WTC11 (cell line): ENCODE results near the gene CRABP2. TPM values are rescaled to one million over a fixed set of nuclear protein-coding genes. Genes with fewer than 3 reads are reported as not detected.

Experiments used
- ATAC-seq: fragments of 200-7000 bp; cut with Tn5 transposase; 2 replicates; pipeline ENCODE4 v1.10.0; 2021; ENCODE audit warnings: mild to moderate bottlenecking, moderate library complexity
- CTCF ChIA-PET: fragments of 300-600 bp; sonication (Branson Sonifier 250); formaldehyde crosslinking; loops from one replicate; lab custom pipeline; 2021; ENCODE audit warnings: antibody characterized with exemption; lab: Charles Lee
- POLR2A ChIA-PET: fragments of 350-600 bp; sonication (Branson Sonifier 250); formaldehyde crosslinking; loops from one replicate; lab custom pipeline; 2021; ENCODE audit warnings: antibody characterized with exemption; lab: Charles Lee
- DNase-seq: peaks from one replicate; pipeline ENCODE4 v3.0.0; 2021; ENCODE audit warnings: low spot score
- H3K27ac Mint-ChIP-seq: 2 replicates; pipeline ENCODE4 v1.8.0; 2021; ENCODE audit warnings: mixed read lengths
- H3K27me3 Mint-ChIP-seq: 2 replicates; pipeline ENCODE4 v1.8.0; 2021; ENCODE audit warnings: low read depth, mild to moderate bottlenecking, moderate library complexity, mixed read lengths
- H3K36me3 Mint-ChIP-seq: 2 replicates; pipeline ENCODE4 v1.8.0; 2021; ENCODE audit warnings: mixed read lengths
- H3K4me1 Mint-ChIP-seq: 2 replicates; pipeline ENCODE4 v1.8.0; 2022; ENCODE audit warnings: mixed read lengths
- H3K4me3 Mint-ChIP-seq: 2 replicates; pipeline ENCODE4 v1.8.0; 2021; ENCODE audit warnings: mild to moderate bottlenecking, moderate library complexity, mixed read lengths
- H3K9me3 Mint-ChIP-seq: 2 replicates; pipeline ENCODE4 v1.8.0; 2021; ENCODE audit warnings: mixed read lengths
- ATF1 ChIP-seq: sonication (generic); formaldehyde crosslinking; IDR thresholded peaks from 2 replicates; pipeline ENCODE4 v1.8.1; 2023; ENCODE audit warnings: mild to moderate bottlenecking, moderate library complexity, missing genetic modification reagents
- FOXP1 ChIP-seq: sonication (generic); formaldehyde crosslinking; IDR thresholded peaks from 2 replicates; pipeline ENCODE4 v1.8.0; 2022; ENCODE audit warnings: missing genetic modification reagents, mild to moderate bottlenecking, moderate library complexity, borderline replicate concordance
- HMGA2 ChIP-seq: fragments of 250-450 bp; sonication (Bioruptor Pico); IDR thresholded peaks from 2 replicates; pipeline ENCODE4 v1.4.0; 2021; ENCODE audit warnings: mild to moderate bottlenecking, moderate library complexity
- KAT7 ChIP-seq: sonication (generic); formaldehyde crosslinking; IDR thresholded peaks from 2 replicates; pipeline ENCODE4 v1.8.1; 2023; ENCODE audit warnings: missing genetic modification reagents, mild to moderate bottlenecking, borderline replicate concordance
- MAX ChIP-seq: sonication (generic); formaldehyde crosslinking; IDR thresholded peaks from 2 replicates; pipeline ENCODE4 v1.8.0; 2022; ENCODE audit warnings: mild to moderate bottlenecking, missing genetic modification reagents
- NR1H2 ChIP-seq: sonication (generic); formaldehyde crosslinking; IDR thresholded peaks from 2 replicates; pipeline ENCODE4 v1.9.0; 2021; ENCODE audit warnings: mild to moderate bottlenecking, moderate library complexity, missing genetic modification reagents
- OVOL2 ChIP-seq: fragments of 250-450 bp; sonication (Bioruptor Pico); IDR thresholded peaks from 2 replicates; pipeline ENCODE4 v1.9.0; 2021; ENCODE audit warnings: mild to moderate bottlenecking, borderline replicate concordance
- RORB ChIP-seq: fragments of 250-450 bp; sonication (Bioruptor Pico); IDR thresholded peaks from 2 replicates; pipeline ENCODE4 v1.9.0; 2021; ENCODE audit warnings: mild to moderate bottlenecking
- ZNF219 ChIP-seq: sonication (generic); formaldehyde crosslinking; IDR thresholded peaks from 2 replicates; pipeline ENCODE4 v1.8.0; 2023; ENCODE audit warnings: missing genetic modification reagents, mild to moderate bottlenecking, borderline replicate concordance
- ZNF423 ChIP-seq: fragments of 250-450 bp; sonication (Bioruptor Pico); IDR thresholded peaks from 2 replicates; pipeline ENCODE4 v2.1.2; 2022; ENCODE audit warnings: mild to moderate bottlenecking, moderate library complexity
- ZNF671 ChIP-seq: fragments of 250-450 bp; sonication (Bioruptor Pico); IDR thresholded peaks from 2 replicates; pipeline ENCODE4 v1.8.0; 2021; ENCODE audit warnings: mild to moderate bottlenecking
- total RNA-seq: library from RNA; stranded (reverse); gene quantifications from 3 replicates; pipeline ENCODE4 v1.2.3, GENCODE V29; 2021
- TF ChIP-seq, protein P1 (sequence below): fragments of 250-450 bp; sonication (Bioruptor Pico); IDR thresholded peaks from 2 replicates; pipeline ENCODE4 v1.9.0; 2021; ENCODE audit warnings: mild to moderate bottlenecking
- TF ChIP-seq, protein P2 (sequence below): sonication (generic); formaldehyde crosslinking; IDR thresholded peaks from 2 replicates; pipeline ENCODE4 v1.8.1; 2022; ENCODE audit warnings: mild to moderate bottlenecking, missing genetic modification reagents, moderate library complexity, borderline replicate concordance
- TF ChIP-seq, protein P3 (sequence below): sonication (generic); formaldehyde crosslinking; IDR thresholded peaks from 2 replicates; pipeline ENCODE4 v1.8.1; 2022; ENCODE audit warnings: missing genetic modification reagents, borderline replicate concordance
- TF ChIP-seq, protein P4 (sequence below): sonication (generic); formaldehyde crosslinking; IDR thresholded peaks from 2 replicates; pipeline ENCODE4 v1.8.1; 2022; ENCODE audit warnings: low read depth, missing genetic modification reagents, borderline replicate concordance
- TF ChIP-seq, protein P5 (sequence below): sonication (generic); formaldehyde crosslinking; IDR thresholded peaks from 2 replicates; pipeline ENCODE4 v1.8.1; 2023; ENCODE audit warnings: mild to moderate bottlenecking, missing genetic modification reagents, moderate library complexity
- TF ChIP-seq, protein P6 (sequence below): sonication (generic); formaldehyde crosslinking; IDR thresholded peaks from 2 replicates; pipeline ENCODE4 v1.8.0; 2022; ENCODE audit warnings: mild to moderate bottlenecking, missing genetic modification reagents

The CRABP2 gene
- total RNA-seq, 1 experiment from 2014 or later = 135 TPM

DNA sequence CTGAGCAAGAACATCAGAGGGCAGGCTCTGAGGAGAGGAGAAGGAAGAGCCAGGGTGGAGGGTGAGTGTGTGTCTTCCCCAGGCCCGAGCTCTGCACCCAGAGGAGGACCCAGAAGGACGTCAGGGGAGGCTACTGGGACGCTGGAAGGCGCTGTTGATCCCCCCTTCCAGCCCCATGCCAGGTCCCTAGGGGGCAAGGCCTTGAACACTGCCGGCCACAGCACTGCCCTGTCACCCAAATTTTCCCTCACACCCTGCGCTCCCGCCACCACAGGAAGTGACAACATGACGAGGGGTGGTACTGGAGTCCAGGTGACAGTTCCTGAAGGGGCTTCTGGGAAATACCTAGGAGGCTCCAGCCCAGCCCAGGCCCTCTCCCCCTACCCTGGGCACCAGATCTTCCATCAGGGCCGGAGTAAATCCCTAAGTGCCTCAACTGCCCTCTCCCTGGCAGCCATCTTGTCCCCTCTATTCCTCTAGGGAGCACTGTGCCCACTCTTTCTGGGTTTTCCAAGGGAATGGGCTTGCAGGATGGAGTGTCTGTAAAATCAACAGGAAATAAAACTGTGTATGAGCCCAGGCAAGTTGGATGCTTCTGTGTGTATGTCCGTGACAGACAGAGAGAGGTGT, 46.3 kb downstream of the CRABP2 start (continued):
- TF ChIP-seq FOXP1 = no peak; the same call in 1 of the 2 replicates
- TF ChIP-seq ATF1 (CRISPR knock-in tag) = no peak
- no peak for TF ChIP-seq OVOL2 (CRISPR knock-in tag)
- TF ChIP-seq, protein P1, sequence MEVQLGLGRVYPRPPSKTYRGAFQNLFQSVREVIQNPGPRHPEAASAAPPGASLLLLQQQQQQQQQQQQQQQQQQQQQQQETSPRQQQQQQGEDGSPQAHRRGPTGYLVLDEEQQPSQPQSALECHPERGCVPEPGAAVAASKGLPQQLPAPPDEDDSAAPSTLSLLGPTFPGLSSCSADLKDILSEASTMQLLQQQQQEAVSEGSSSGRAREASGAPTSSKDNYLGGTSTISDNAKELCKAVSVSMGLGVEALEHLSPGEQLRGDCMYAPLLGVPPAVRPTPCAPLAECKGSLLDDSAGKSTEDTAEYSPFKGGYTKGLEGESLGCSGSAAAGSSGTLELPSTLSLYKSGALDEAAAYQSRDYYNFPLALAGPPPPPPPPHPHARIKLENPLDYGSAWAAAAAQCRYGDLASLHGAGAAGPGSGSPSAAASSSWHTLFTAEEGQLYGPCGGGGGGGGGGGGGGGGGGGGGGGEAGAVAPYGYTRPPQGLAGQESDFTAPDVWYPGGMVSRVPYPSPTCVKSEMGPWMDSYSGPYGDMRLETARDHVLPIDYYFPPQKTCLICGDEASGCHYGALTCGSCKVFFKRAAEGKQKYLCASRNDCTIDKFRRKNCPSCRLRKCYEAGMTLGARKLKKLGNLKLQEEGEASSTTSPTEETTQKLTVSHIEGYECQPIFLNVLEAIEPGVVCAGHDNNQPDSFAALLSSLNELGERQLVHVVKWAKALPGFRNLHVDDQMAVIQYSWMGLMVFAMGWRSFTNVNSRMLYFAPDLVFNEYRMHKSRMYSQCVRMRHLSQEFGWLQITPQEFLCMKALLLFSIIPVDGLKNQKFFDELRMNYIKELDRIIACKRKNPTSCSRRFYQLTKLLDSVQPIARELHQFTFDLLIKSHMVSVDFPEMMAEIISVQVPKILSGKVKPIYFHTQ (CRISPR knock-in tag) = no peak
- TF ChIP-seq HMGA2 (CRISPR knock-in tag) = no peak

DNA sequence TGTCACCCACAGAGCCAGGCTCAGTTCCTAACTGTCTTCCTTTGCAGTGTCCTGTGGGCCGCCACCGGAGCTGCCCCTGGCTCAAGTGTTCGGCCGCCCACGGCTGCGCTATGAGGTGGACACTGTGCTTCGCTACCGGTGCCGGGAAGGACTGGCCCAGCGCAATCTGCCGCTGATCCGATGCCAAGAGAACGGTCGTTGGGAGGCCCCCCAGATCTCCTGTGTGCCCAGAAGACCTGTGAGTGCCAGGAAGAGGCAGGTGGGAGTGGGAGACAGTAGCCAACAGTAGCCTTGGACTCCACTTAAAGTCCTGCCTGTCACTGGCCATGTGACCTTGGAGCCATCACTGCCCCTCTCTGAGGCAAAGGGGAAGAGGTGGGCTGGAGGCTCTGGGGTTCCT, 46.9 kb downstream of the CRABP2 start:
- CTCF ChIA-PET = interaction anchor here (0.9 to 12.6 kb wide), 7 partner anchors 10 to 68 kb away, joined by 4 to 437 read pairs (median 11); partner anchors contain the start of genes BCAN, CRABP2, HAPLN2 and NES
- Mint-ChIP-seq H3K4me3 (no peak overlapping the region), H3K27me3 (peaks cover 64% of the 10 kb centered on the region), H3K36me3 (no peaks in the 10 kb centered on the region), H3K4me1 (peaks cover 75% of the 10 kb centered on the region), H3K27ac (no peak overlapping the region), H3K9me3 (no peaks in the 10 kb centered on the region)
- POLR2A ChIA-PET = interaction anchor here (1.0 to 1.5 kb wide), 2 partner anchors 17 to 34 kb away, joined by 3 to 4 read pairs; no protein-coding TSS in a partner anchor
- ATAC-seq = no peak
- TF ChIP-seq ZNF423 (CRISPR knock-in tag) = no peak
- TF ChIP-seq, protein P1 (CRISPR knock-in tag) = no peak
- no peak for TF ChIP-seq RORB
- TF ChIP-seq, protein P2, sequence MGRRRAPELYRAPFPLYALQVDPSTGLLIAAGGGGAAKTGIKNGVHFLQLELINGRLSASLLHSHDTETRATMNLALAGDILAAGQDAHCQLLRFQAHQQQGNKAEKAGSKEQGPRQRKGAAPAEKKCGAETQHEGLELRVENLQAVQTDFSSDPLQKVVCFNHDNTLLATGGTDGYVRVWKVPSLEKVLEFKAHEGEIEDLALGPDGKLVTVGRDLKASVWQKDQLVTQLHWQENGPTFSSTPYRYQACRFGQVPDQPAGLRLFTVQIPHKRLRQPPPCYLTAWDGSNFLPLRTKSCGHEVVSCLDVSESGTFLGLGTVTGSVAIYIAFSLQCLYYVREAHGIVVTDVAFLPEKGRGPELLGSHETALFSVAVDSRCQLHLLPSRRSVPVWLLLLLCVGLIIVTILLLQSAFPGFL (CRISPR knock-in tag) = no peak
- TF ChIP-seq, protein P3, sequence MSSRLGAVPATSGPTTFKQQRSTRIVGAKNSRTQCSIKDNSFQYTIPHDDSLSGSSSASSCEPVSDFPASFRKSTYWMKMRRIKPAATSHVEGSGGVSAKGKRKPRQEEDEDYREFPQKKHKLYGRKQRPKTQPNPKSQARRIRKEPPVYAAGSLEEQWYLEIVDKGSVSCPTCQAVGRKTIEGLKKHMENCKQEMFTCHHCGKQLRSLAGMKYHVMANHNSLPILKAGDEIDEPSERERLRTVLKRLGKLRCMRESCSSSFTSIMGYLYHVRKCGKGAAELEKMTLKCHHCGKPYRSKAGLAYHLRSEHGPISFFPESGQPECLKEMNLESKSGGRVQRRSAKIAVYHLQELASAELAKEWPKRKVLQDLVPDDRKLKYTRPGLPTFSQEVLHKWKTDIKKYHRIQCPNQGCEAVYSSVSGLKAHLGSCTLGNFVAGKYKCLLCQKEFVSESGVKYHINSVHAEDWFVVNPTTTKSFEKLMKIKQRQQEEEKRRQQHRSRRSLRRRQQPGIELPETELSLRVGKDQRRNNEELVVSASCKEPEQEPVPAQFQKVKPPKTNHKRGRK (CRISPR knock-in tag) = no peak
- TF ChIP-seq FOXP1 = no peak; the same call in 1 of the 2 replicates
- no peak for TF ChIP-seq MAX (CRISPR knock-in tag)
- TF ChIP-seq, protein P4, sequence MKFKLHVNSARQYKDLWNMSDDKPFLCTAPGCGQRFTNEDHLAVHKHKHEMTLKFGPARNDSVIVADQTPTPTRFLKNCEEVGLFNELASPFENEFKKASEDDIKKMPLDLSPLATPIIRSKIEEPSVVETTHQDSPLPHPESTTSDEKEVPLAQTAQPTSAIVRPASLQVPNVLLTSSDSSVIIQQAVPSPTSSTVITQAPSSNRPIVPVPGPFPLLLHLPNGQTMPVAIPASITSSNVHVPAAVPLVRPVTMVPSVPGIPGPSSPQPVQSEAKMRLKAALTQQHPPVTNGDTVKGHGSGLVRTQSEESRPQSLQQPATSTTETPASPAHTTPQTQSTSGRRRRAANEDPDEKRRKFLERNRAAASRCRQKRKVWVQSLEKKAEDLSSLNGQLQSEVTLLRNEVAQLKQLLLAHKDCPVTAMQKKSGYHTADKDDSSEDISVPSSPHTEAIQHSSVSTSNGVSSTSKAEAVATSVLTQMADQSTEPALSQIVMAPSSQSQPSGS = no peak
- no peak for TF ChIP-seq KAT7
- TF ChIP-seq OVOL2 (CRISPR knock-in tag) = no peak
- TF ChIP-seq, protein P5, sequence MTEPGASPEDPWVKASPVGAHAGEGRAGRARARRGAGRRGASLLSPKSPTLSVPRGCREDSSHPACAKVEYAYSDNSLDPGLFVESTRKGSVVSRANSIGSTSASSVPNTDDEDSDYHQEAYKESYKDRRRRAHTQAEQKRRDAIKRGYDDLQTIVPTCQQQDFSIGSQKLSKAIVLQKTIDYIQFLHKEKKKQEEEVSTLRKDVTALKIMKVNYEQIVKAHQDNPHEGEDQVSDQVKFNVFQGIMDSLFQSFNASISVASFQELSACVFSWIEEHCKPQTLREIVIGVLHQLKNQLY = no peak
- TF ChIP-seq ZNF219 (CRISPR knock-in tag) = no peak
- TF ChIP-seq, protein P6, sequence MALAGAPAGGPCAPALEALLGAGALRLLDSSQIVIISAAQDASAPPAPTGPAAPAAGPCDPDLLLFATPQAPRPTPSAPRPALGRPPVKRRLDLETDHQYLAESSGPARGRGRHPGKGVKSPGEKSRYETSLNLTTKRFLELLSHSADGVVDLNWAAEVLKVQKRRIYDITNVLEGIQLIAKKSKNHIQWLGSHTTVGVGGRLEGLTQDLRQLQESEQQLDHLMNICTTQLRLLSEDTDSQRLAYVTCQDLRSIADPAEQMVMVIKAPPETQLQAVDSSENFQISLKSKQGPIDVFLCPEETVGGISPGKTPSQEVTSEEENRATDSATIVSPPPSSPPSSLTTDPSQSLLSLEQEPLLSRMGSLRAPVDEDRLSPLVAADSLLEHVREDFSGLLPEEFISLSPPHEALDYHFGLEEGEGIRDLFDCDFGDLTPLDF (CRISPR knock-in tag) = no peak
- TF ChIP-seq NR1H2 (CRISPR knock-in tag) = no peak
- TF ChIP-seq ZNF671 (CRISPR knock-in tag) = no peak
- DNase-seq = no peak
